ENCODE results near the gene PPIF.

Gene PPIF

GRCh38 chr10:79399223-79399831, 52.1 kb downstream of the PPIF start:
- Histone ChIP-seq H3F3A (ENCODE audit: control insufficient read depth, insufficient read depth) (no peaks in the 10 kb centered on the region), H3K27ac (ENCODE audit: low read depth, low read length) (no peak overlapping the region), H4K20me1 (ENCODE audit: control insufficient read depth, insufficient read depth, low read depth, low read length) (no peaks in the 10 kb centered on the region), H3K79me2 (ENCODE audit: control insufficient read depth, low read length) (no peaks in the 10 kb centered on the region), H3K9me2 (replicated peaks; ENCODE audit: control insufficient read depth, low read length) (no peaks in the 10 kb centered on the region), H3K4me1 (ENCODE audit: control insufficient read depth, low read length) (no peaks in the 10 kb centered on the region), H3K27me3 (ENCODE audit: control insufficient read depth, low read length) (peaks cover 4% of the 10 kb centered on the region; the same call in 1 of the 2 replicates), H3K9me3 (ENCODE audit: control insufficient read depth, insufficient read depth, low read length) (no peaks in the 10 kb centered on the region), H3K4me2 (ENCODE audit: low read length) (no peak overlapping the region), H3K36me3 (ENCODE audit: control insufficient read depth, low read length) (no peaks in the 10 kb centered on the region), H3K4me3 (ENCODE audit: low read length) (no peak overlapping the region)
- TF ChIP-seq CTCF (IDR thresholded peaks at IDR 0.05; ENCODE audit: low read depth, low read length, poor library complexity, severe bottlenecking) (no peak), EZH2phosphoT487 (IDR thresholded peaks at IDR 0.05; ENCODE audit: borderline replicate concordance, low read length) (no peak)

GRCh38 chr10:79400146-79401004, 53.1 kb downstream of the PPIF start:
- Histone ChIP-seq H3K27ac (ENCODE audit: low read depth, low read length) (no peak overlapping the region), H3K4me3 (ENCODE audit: low read length) (no peak overlapping the region), H3K36me3 (ENCODE audit: control insufficient read depth, low read length) (no peaks in the 10 kb centered on the region), H3K27me3 (ENCODE audit: control insufficient read depth, low read length) (peaks cover 4% of the 10 kb centered on the region; the same call in 1 of the 2 replicates), H3K79me2 (ENCODE audit: control insufficient read depth, low read length) (no peaks in the 10 kb centered on the region), H3F3A (ENCODE audit: control insufficient read depth, insufficient read depth) (no peaks in the 10 kb centered on the region), H3K4me1 (ENCODE audit: control insufficient read depth, low read length) (no peaks in the 10 kb centered on the region), H3K9me2 (replicated peaks; ENCODE audit: control insufficient read depth, low read length) (no peaks in the 10 kb centered on the region), H4K20me1 (ENCODE audit: control insufficient read depth, insufficient read depth, low read depth, low read length) (no peaks in the 10 kb centered on the region), H3K4me2 (ENCODE audit: low read length) (no peak overlapping the region), H3K9me3 (ENCODE audit: control insufficient read depth, insufficient read depth, low read length) (no peaks in the 10 kb centered on the region)
- TF ChIP-seq CTCF (IDR thresholded peaks at IDR 0.05; ENCODE audit: low read depth, low read length, poor library complexity, severe bottlenecking) (peak; percentile 91), EZH2phosphoT487 (IDR thresholded peaks at IDR 0.05; ENCODE audit: borderline replicate concordance, low read length) (no peak)

GRCh38 chr10:79401015-79401921, 54.0 kb downstream of the PPIF start:
- Histone ChIP-seq H4K20me1 (ENCODE audit: control insufficient read depth, insufficient read depth, low read depth, low read length) (no peaks in the 10 kb centered on the region), H3K9me3 (ENCODE audit: control insufficient read depth, insufficient read depth, low read length) (no peaks in the 10 kb centered on the region), H3K27me3 (ENCODE audit: control insufficient read depth, low read length) (peaks cover 4% of the 10 kb centered on the region; the same call in 1 of the 2 replicates), H3K4me3 (ENCODE audit: low read length) (no peak overlapping the region), H3K4me1 (ENCODE audit: control insufficient read depth, low read length) (no peaks in the 10 kb centered on the region), H3K27ac (ENCODE audit: low read depth, low read length) (no peak overlapping the region), H3K4me2 (ENCODE audit: low read length) (no peak overlapping the region), H3K9me2 (replicated peaks; ENCODE audit: control insufficient read depth, low read length) (no peaks in the 10 kb centered on the region), H3K79me2 (ENCODE audit: control insufficient read depth, low read length) (no peaks in the 10 kb centered on the region), H3K36me3 (ENCODE audit: control insufficient read depth, low read length) (no peaks in the 10 kb centered on the region), H3F3A (ENCODE audit: control insufficient read depth, insufficient read depth) (no peaks in the 10 kb centered on the region)
- no peak for TF ChIP-seq CTCF (IDR thresholded peaks at IDR 0.05; ENCODE audit: low read depth, low read length, poor library complexity, severe bottlenecking)
- no peak for TF ChIP-seq EZH2phosphoT487 (IDR thresholded peaks at IDR 0.05; ENCODE audit: borderline replicate concordance, low read length)
